Measurements from ENCODE around the gene ARL5B.

ARL5B gene

GRCh38 chr10:18703521-18703920, 44.3 kb downstream of the ARL5B start:
- Histone ChIP-seq H3K27ac (ENCODE audit: low read length) (no peak overlapping the region), H3K9me3 (ENCODE audit: control insufficient read depth, insufficient read depth, low read length) (no peaks in the 10 kb centered on the region), H3K36me3 (ENCODE audit: control insufficient read depth, insufficient read depth, low read length) (no peaks in the 10 kb centered on the region), H3K4me1 (ENCODE audit: control insufficient read depth, insufficient read depth, low read length) (no peaks in the 10 kb centered on the region), H3K27me3 (ENCODE audit: control insufficient read depth, insufficient read depth, low read length) (no peaks in the 10 kb centered on the region), H3K4me3 (ENCODE audit: low read length) (no peak overlapping the region)
- no peak for DNase-seq (ENCODE audit: low read depth, low spot score)
- WGBS (ENCODE audit: insufficient coverage, insufficient read length), result no CpG with 5 or more reads among the region's 5 CpGs

- no peaks in the 10 kb centered on the region for H3K36me3 ChIP-seq (ENCODE audit: control insufficient read depth, insufficient read depth, low read length)
- no peaks in the 10 kb centered on the region for H3K27me3 ChIP-seq (ENCODE audit: control insufficient read depth, insufficient read depth, low read length)
- no peak for DNase-seq (ENCODE audit: low read depth, low spot score)
- no peak overlapping the region for H3K4me3 ChIP-seq (ENCODE audit: low read length)
- no peaks in the 10 kb centered on the region for H3K4me1 ChIP-seq (ENCODE audit: control insufficient read depth, insufficient read depth, low read length)
- H3K9me3 ChIP-seq (ENCODE audit: control insufficient read depth, insufficient read depth, low read length), result no peaks in the 10 kb centered on the region
- WGBS (ENCODE audit: insufficient coverage, insufficient read length), result no CpG with 5 or more reads among the region's 31 CpGs
- H3K27ac ChIP-seq (ENCODE audit: low read length), result no peak overlapping the region
Observed at GRCh38 chr10:18710201-18710653, 51.0 kb downstream of the ARL5B start.

- no CpG with 5 or more reads among the region's 6 CpGs for WGBS (ENCODE audit: insufficient coverage, insufficient read length)
- Histone ChIP-seq H3K27ac (ENCODE audit: low read length) (no peak overlapping the region), H3K4me3 (ENCODE audit: low read length) (no peak overlapping the region), H3K9me3 (ENCODE audit: control insufficient read depth, insufficient read depth, low read length) (no peaks in the 10 kb centered on the region), H3K36me3 (ENCODE audit: control insufficient read depth, insufficient read depth, low read length) (no peaks in the 10 kb centered on the region), H3K27me3 (ENCODE audit: control insufficient read depth, insufficient read depth, low read length) (no peaks in the 10 kb centered on the region), H3K4me1 (ENCODE audit: control insufficient read depth, insufficient read depth, low read length) (no peaks in the 10 kb centered on the region)
- no peak for DNase-seq (ENCODE audit: low read depth, low spot score)
Observed at GRCh38 chr10:18713077-18713476, 53.8 kb downstream of the ARL5B start.

GRCh38 chr10:18718991-18719390, 59.8 kb downstream of the ARL5B start:
- no peak for DNase-seq (ENCODE audit: low read depth, low spot score)
- H3K27me3 ChIP-seq (ENCODE audit: control insufficient read depth, insufficient read depth, low read length), result no peaks in the 10 kb centered on the region
- no peak overlapping the region for H3K27ac ChIP-seq (ENCODE audit: low read length)
- no CpG with 5 or more reads among the region's 1 CpG for WGBS (ENCODE audit: insufficient coverage, insufficient read length)
- H3K36me3 ChIP-seq (ENCODE audit: control insufficient read depth, insufficient read depth, low read length), result no peaks in the 10 kb centered on the region
- no peaks in the 10 kb centered on the region for H3K4me1 ChIP-seq (ENCODE audit: control insufficient read depth, insufficient read depth, low read length)
- H3K9me3 ChIP-seq (ENCODE audit: control insufficient read depth, insufficient read depth, low read length), result no peaks in the 10 kb centered on the region
- no peak overlapping the region for H3K4me3 ChIP-seq (ENCODE audit: low read length)

- no peak for DNase-seq (ENCODE audit: low read depth, low spot score)
- H3K4me3 ChIP-seq (ENCODE audit: low read length), result no peak overlapping the region
- WGBS (ENCODE audit: insufficient coverage, insufficient read length), result no CpG with 5 or more reads among the region's 1 CpG
- H3K27ac ChIP-seq (ENCODE audit: low read length), result no peak overlapping the region
- H3K9me3 ChIP-seq (ENCODE audit: control insufficient read depth, insufficient read depth, low read length), result no peaks in the 10 kb centered on the region
- H3K36me3 ChIP-seq (ENCODE audit: control insufficient read depth, insufficient read depth, low read length), result no peaks in the 10 kb centered on the region
- no peaks in the 10 kb centered on the region for H3K27me3 ChIP-seq (ENCODE audit: control insufficient read depth, insufficient read depth, low read length)
- no peaks in the 10 kb centered on the region for H3K4me1 ChIP-seq (ENCODE audit: control insufficient read depth, insufficient read depth, low read length)
Observed at GRCh38 chr10:18719811-18720210, 60.6 kb downstream of the ARL5B start.

- Histone ChIP-seq H3K27me3 (ENCODE audit: control insufficient read depth, insufficient read depth, low read length) (no peaks in the 10 kb centered on the region), H3K4me1 (ENCODE audit: control insufficient read depth, insufficient read depth, low read length) (no peaks in the 10 kb centered on the region)
Observed at GRCh38 chr10:18721067-18721466, 61.8 kb downstream of the ARL5B start.

GRCh38 chr10:18723801-18724200, 64.6 kb downstream of the ARL5B start:
- DNase-seq (ENCODE audit: low read depth, low spot score), result no peak
- Histone ChIP-seq H3K4me3 (ENCODE audit: low read length) (no peak overlapping the region), H3K36me3 (ENCODE audit: control insufficient read depth, insufficient read depth, low read length) (no peaks in the 10 kb centered on the region), H3K9me3 (ENCODE audit: control insufficient read depth, insufficient read depth, low read length) (no peaks in the 10 kb centered on the region), H3K27ac (ENCODE audit: low read length) (no peak overlapping the region), H3K27me3 (ENCODE audit: control insufficient read depth, insufficient read depth, low read length) (no peaks in the 10 kb centered on the region), H3K4me1 (ENCODE audit: control insufficient read depth, insufficient read depth, low read length) (no peaks in the 10 kb centered on the region)
- WGBS (ENCODE audit: insufficient coverage, insufficient read length), result 100% methylated on average over 2 of the region's 3 CpGs

More at GRCh38 chr10:18721067-18721466, 61.8 kb downstream of the ARL5B start:
- no peak overlapping the region for H3K27ac ChIP-seq (ENCODE audit: low read length)
- no peaks in the 10 kb centered on the region for H3K9me3 ChIP-seq (ENCODE audit: control insufficient read depth, insufficient read depth, low read length)
- H3K36me3 ChIP-seq (ENCODE audit: control insufficient read depth, insufficient read depth, low read length), result no peaks in the 10 kb centered on the region
- H3K4me3 ChIP-seq (ENCODE audit: low read length), result no peak overlapping the region
- WGBS (ENCODE audit: insufficient coverage, insufficient read length), result no CpG with 5 or more reads among the region's 9 CpGs
- no peak for DNase-seq (ENCODE audit: low read depth, low spot score)

Measured in iPS DF 6.9 (cell line).